Stimulated activated CD4-positive, alpha-beta T cell treated with anti-CD3 and anti-CD28 coated beads, Interleukin-2, amount 100 ng/mL, for 4 hours (primary cell): ENCODE results near the gene ANKRD34A.

Experiments used
- DNase-seq: peaks from one replicate; pipeline ENCODE4 v3.0.0-alpha.2; 2020; ENCODE audit warnings: low read depth

ANKRD34A gene

GRCh38 chr1:145990249-145990855 lies 26.0 kb upstream of the ANKRD34A start:
- DNase-seq, result no peak

GRCh38 chr1:145988773-145989172 lies 24.4 kb upstream of the ANKRD34A start:
- no peak for DNase-seq

GRCh38 chr1:145987926-145988325 lies 23.6 kb upstream of the ANKRD34A start:
- DNase-seq, result no peak

GRCh38 chr1:145986551-145986950 lies 22.2 kb upstream of the ANKRD34A start:
- no peak for DNase-seq

GRCh38 chr1:145985502-145986439 lies 21.4 kb upstream of the ANKRD34A start:
- DNase-seq, result no peak

GRCh38 chr1:145985129-145985501 lies 20.7 kb upstream of the ANKRD34A start:
- no peak for DNase-seq

GRCh38 chr1:145983960-145984830 lies 19.8 kb upstream of the ANKRD34A start:
- no peak for DNase-seq

- no peak for DNase-seq
These were observed 18.9 kb upstream of the ANKRD34A start for GRCh38 chr1:145983206-145983675.

GRCh38 chr1:145982010-145982723 lies 17.8 kb upstream of the ANKRD34A start:
- no peak for DNase-seq

GRCh38 chr1:145980457-145980994 lies 16.2 kb upstream of the ANKRD34A start:
- DNase-seq, result no peak

- DNase-seq, result no peak
These were observed 15.5 kb upstream of the ANKRD34A start for GRCh38 chr1:145979746-145980456.

- DNase-seq, result peak; percentile 70
These were observed 14.7 kb upstream of the ANKRD34A start for GRCh38 chr1:145978854-145979745.

- no peak for DNase-seq
These were observed 14.1 kb upstream of the ANKRD34A start for GRCh38 chr1:145978471-145978853.

GRCh38 chr1:145977486-145978470 lies 13.4 kb upstream of the ANKRD34A start:
- peak; percentile 57 for DNase-seq

GRCh38 chr1:145977016-145977415 lies 12.6 kb upstream of the ANKRD34A start:
- DNase-seq, result no peak

- DNase-seq, result no peak
These were observed 10.8 kb upstream of the ANKRD34A start for GRCh38 chr1:145975216-145975615.

GRCh38 chr1:145974721-145975120 lies 10.3 kb upstream of the ANKRD34A start:
- DNase-seq, result no peak

- DNase-seq, result no peak
These were observed 8.2 kb upstream of the ANKRD34A start for GRCh38 chr1:145972580-145972979.
